NCI-H774 (cell line): Measurements from ENCODE around the gene SLC37A3.

ENCODE experiments used
- DNase-seq: peaks from one replicate; lab custom pipeline; 2025; lab: John Stamatoyannopoulos, UW

SLC37A3 gene

DNA sequence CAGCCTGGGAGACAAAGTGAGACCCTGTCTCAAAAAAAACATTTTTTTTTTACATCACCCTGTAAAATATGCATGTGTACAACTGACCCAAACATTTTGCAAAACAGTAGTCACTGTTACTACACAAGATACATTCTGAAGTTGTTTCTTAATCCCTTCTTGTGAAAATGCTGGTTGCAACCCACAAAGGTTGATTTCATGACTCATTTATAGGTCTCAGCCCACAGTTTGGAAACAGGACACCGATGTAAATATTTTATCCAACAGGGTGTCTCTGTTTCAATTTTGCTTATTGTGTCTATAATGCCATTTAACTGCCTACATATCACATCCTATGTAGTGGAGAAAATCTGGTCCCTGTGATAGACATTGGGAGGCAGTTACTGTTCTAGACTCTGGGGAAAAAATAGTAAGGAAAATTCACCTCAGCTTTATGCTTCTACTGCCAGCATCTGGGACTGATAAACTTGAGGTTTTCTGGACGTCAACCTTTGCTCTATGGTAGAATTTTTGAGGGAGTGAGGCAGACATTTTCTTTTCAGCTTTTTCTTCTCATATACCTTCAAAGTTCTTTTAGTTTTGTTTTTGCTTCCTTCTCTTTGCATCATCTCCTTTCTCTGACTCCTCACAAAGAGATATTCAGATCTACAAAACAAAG lies 4.0 kb upstream of the SLC37A3 start:
- no peak for DNase-seq

DNA sequence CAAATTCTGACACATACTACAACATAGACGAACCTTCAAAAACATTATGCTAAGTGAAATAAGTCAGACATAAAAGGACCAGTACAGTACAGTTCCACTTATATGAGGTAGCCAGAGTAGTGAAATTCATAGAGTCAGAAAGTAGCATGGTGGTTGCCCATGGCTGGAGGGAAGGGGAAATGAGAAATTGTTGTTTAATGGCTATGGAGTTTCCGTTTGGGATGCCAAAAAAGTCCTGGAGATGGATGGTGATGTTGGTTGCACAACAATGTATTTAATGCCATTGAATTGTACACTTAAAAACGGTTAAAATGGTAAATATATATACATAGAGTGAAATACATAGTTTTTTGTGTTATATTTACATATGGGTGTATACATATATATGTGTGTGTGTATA lies 2.1 kb upstream of the SLC37A3 start:
- no peak for DNase-seq

DNA sequence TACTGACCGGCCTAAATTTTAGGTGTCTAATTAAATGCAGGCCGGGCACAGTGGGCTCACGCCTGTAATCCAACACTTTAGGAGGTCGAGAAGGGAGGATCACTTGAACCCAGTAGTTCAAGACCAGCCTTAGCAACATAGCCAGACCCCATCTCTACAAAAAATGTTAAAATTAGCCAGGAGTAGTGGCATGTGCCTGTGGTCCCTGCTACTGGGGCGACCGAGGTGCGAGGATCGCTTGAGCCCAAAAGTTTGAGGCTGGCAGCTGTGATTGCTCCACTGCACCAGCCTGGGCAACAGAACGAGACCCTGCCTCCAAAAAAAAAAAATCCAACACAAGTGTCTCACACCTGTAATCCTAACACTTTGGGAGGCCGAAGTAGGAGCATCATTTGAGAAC lies 491 bp upstream of the SLC37A3 start:
- DNase-seq = no peak

GRCh38 chr7:140393756-140394306 lies 4.5 kb downstream of the SLC37A3 start:
- DNase-seq = no peak

DNA sequence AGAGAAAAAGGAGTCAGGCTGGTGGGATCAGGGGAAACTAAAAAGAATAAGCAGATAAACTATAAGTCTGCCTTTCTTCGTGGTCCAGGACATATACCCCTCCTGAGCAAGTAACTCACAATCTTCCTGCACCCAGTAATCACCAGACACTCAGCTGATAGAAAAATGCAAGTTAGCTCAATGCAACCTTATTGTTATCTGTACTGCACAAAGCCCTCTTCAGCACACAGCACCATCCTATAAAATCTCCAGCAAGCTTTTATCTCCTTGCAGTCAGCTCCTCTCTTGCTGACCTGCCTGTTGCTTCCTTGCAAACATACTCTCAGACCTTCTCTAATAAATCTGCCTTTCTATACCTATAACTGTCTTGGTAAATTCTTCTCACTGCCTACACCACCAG lies 6.7 kb downstream of the SLC37A3 start:
- no peak for DNase-seq

DNA sequence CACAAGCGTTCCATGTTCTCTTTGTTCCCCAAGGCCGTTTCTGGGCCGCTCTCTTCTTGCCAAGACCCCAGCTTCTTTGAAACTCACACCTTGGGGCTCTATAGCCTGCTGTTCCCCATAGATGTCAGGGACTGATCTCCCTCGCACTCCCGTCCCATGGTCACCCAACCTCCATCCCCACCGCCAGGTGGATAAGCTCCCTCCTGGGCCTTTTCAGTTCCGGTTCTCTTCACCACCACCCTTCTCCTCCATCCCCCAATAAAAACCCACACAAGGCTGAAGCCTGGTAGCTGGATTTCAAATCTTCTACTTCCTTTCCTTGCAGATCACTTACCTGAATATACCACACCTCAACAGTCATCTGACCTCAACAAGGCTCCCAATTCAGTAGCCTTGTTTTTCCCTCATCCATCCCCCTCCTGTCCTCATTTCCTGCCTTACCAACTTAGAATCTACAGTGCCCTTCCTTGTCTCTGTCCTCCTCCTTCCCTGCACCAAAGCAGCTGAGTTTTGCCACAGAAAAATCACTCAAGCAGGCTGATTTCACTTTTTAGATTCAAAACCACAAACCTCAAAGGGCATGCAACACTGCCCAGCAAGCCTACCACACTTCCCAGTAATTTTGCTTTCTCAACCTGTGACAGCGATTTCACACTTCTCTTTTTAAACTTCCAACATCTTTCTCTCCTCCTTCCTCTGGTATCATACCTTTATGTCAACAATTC lies 7.7 kb downstream of the SLC37A3 start:
- no peak for DNase-seq

DNA sequence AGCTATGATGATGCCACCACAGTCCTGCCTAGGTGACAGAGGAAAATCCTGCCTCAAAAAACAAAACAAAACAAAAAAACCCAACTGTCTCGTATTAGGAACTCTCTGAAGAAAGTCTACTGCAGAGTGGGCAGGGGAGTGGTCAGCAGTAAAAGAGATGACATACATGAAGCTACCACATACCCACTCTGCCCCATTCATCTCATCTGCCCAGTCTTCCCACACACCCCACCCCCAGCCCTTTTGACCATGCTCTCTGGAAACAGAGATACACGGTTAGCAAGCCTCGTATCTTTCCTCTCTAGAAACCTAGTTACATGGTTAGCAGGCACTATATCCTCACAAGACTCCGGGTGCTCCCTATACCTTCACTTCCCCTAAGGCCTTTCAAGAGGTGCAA lies 8.3 kb downstream of the SLC37A3 start:
- no peak for DNase-seq

GRCh38 chr7:140389445-140389844 lies 8.9 kb downstream of the SLC37A3 start:
- no peak for DNase-seq

GRCh38 chr7:140384894-140385545 lies 13.3 kb downstream of the SLC37A3 start:
- DNase-seq = no peak

DNA sequence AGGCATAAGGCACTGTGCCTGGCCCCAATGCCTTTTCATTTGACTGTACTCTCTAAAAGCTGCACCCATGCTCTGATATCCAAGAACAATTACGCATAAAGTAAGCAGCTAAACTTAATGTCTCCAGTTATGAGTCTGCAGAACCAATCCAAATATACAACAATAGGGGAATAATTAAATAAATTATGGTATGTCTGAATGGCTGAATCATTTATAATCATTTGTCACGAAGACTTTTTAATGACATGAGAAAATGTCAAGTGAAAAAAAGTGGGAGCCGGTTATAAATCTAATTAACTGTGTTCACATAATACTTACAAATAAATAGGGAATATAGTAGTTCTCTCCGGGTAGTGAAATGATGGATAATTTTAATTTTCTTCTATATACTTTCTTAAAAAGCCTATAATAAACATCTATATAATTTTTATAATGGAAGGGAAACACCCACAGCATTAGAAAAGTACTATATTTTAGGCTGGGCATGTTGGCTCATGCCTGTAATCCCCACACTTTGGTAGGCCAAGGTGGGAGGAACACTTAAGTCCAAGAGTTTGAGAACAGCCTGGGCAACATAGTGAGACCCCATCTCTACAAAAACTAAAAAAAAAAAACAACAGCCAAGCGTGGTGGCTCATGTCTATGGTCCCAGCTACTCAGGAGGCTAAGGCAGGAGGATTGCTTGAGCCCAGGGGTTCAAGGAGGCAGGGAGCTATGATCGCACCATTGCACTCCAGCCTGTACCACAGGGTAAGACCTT lies 14.2 kb downstream of the SLC37A3 start:
- no peak for DNase-seq

- DNase-seq = no peak
These were observed 22.2 kb downstream of the SLC37A3 start for GRCh38 chr7:140375892-140376730.

GRCh38 chr7:140375323-140375722 lies 23.0 kb downstream of the SLC37A3 start:
- DNase-seq = no peak

DNA sequence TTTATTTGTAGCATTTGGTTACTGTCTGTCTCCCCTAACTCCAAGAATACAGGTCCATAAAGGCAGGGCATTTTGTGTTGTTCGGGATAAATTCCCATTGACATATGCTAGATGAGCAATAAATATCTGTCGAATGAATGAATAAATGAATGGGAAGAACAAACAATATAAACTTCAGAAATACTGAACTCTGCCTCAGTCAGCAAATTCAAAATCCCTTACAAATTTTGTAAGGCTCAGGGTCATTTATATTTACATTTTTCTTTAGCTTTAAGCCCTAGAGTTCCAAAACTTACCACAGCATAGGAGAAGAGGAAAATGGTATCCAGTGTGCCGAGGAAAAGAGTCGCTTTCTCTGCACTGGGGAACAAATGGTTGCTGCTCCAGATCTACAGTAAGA lies 29.0 kb downstream of the SLC37A3 start:
- DNase-seq = no peak

DNA sequence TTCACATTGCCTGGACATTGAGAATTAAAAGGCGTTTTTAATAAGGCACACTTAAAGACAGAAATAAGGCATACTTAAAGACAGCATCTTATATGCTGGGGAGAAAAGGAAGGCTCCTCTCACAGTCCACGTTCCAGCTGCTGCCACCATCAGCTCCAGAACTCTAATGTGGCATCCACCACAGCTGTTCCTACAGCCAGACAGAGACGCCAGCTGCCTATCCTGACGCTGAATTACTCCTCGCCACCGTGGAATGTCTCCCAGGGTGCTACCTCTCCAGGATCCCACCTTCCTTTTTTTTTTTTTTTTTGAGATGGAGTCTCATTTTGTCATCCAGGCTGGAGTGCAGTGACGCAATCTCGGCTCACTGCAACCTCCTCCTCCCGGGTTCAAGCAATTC lies 30.8 kb downstream of the SLC37A3 start:
- DNase-seq = no peak

GRCh38 chr7:140364819-140365218 lies 33.5 kb downstream of the SLC37A3 start:
- DNase-seq = no peak

- DNase-seq = no peak
These were observed 37.6 kb downstream of the SLC37A3 start for GRCh38 chr7:140360697-140361229.

- no peak for DNase-seq
These were observed 39.8 kb downstream of the SLC37A3 start for GRCh38 chr7:140358412-140359051.

GRCh38 chr7:140358024-140358411 lies 40.3 kb downstream of the SLC37A3 start:
- no peak for DNase-seq

DNA sequence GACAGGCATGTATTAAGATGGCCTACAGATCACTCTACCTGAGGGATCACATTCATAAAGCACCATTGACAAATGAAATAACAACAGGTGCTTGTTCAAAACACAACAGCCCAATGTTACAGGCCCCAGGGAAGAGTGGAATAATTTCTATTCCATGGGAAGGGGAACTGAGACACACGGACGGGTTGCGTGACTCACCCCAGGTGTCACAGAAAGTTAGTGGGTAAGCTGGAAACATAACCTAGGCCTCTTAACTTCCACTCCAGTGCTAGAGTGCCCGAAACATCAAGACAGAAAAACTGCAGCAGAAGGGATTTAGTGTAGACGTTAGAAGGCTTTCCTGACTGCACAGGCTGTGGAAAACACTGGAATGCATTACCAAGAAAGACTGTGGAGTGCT lies 48.3 kb downstream of the SLC37A3 start:
- DNase-seq = no peak

- DNase-seq = no peak
These were observed 49.1 kb downstream of the SLC37A3 start for GRCh38 chr7:140349144-140349771.
